Stimulated activated CD8-positive, alpha-beta memory T cell treated with anti-CD3 and anti-CD28 coated beads, Interleukin-4, amount 100 ng/mL, for 1 hour (primary cell): ENCODE measurements around the gene KIAA1671.

ENCODE experiments used
- DNase-seq, 2 donors: peaks; one replicate each; pipeline ENCODE4 v3.0.0-alpha.2; 2020; ENCODE audit warnings: low read depth in 2 of 2, low spot score in 1 of 2

Gene KIAA1671

DNA sequence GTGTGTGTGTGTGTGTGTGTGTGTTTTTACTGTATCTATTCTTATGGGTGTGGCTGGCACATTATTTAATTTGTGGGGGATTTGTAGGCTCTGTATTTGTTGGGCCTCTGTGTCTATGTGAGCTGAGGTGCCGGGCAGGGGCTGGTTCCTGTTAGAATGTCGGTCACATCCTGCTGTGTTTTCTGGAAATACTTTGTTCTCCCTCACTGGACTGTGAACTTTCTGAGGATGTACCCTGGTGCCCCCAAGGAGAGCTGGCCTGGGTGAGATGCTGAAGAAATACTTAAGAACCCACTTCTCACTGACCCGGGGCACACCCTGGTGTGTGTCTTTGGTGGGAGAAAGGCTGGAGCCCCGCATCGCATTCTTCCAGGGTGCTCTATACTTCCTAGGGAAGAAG lies 28.6 kb downstream of the KIAA1671 start:
- no peak for DNase-seq

DNA sequence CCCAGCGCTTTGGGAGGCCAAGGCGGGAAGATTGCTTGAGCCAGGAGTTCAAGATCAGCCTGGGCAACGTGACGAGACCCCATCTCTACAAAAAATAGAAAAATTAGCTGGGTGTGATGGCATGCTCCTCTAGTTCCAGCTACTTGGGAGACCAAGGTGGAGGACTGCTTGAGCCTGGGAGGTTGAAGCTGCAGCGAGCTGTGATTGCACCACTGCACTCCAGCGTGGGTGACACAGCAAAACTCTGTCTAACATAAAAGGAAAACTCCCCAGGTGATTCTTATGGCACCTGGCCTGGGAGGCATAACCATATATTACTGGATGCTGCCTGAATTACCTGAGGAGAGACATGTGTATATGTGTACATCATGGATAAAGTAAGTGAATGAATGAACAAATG lies 29.1 kb downstream of the KIAA1671 start:
- no peak for DNase-seq

DNA sequence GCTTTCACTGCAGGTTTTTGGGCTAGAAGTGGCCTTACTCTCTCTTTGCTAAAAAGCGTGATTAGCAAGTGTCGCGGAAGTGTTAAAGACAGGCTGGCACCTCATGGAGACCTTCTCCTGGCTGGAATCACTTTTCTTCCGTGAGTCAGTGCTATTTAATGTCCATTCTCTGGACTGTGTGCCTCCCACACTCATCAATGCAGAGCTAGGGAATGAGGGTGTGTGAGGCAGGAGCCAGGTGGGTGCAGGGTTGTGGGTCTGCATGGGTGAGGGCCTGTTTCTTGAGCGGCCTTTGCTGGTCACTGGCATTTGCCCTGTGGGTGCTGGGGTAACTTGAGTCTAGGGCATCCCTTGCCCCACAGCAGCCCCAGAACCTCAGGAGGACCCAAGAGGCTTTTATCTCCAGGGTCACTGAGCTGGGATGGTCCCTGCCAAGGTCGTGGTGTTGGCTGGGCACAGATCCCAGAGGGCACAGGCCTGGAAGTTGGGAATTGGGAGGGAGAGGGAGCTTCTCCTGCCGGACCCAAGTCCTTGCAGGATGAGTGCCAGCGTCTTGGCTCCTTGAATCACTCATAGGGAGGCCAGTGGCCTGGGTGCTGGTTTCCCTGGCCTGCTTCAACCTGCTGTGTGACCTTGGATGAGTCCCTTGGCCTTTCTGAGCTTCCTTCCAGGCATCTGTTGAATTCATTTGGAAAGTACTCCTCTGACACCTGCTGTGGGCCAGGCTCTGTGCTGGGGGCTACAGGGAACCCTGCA lies 30.0 kb downstream of the KIAA1671 start:
- no peak for DNase-seq

DNA sequence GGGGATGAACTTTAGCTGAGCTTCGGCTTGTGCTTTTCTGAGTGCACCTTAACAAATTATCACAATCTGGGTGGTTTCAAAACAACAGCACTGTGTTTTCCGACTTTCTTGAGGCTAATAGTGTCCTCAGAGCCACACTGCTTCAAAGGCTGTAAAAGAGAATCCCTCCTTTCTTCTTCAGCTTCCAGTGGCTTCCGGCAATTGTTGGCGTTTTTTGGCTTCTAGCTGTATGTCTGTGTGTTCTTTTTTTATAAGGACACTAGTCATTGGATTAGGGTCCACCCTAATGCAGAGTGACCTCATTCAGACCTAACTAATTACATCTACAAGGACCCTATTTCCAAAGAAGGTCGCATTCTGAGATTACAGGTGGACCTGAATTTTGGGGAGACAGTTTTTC lies 30.6 kb downstream of the KIAA1671 start:
- DNase-seq = no peak

DNA sequence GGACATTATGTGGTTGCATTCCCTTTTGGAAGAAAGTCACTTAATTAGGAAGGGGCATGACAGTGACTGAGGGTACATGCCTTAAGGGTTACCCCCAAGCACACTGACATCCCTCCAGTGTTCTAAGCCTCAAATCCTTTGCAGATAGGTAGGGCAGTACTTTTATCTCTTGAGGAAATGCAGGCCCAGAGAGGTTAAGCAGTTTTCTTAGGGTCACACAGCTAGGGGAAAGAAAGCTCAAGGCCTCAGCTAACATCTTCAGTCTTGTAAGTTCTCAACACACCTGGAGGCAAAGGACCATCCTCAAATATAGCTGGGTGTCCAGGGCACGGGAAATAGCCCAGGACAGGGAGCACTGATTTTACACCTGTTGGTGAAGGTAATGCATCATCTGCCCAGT lies 31.6 kb downstream of the KIAA1671 start:
- DNase-seq = no peak

DNA sequence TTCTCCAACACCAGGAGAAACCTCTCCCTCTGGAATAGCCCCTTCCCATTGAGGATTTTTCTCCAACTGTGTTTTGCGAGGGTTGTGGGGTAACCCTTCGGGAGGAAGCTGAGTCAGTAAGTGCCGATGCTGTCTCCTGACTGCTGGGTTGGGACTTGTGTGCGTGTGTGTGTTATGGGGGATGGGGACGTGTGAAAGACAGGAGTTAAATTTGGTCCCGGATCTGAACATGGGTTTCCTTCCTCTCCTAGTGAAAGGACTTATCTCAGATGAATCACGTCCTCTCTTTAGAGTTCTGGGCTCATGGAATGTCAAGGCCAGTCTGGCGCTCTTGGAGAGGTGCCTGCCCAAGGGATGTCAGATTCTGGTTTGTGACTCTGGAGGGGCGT lies 33.3 kb downstream of the KIAA1671 start:
- DNase-seq = no peak

DNA sequence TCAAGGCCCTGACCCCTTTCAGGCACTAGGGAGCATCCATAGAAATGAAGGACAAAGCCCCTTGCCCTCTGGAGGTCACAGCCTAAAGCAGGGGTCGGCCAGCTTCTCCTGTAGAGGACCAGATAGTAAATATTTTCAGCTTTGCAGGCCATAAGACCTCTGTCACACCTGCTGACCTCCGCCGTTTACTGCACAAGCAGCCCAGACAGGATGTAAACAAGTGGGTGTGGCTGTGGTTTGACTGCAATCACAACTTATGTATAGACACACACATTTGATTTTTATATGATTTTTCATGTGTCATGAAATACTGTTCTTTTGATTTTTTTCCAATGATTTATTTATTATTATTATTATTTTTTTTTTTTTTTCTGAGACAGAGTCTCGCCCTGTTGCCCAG lies 34.3 kb downstream of the KIAA1671 start:
- no peak for DNase-seq

DNA sequence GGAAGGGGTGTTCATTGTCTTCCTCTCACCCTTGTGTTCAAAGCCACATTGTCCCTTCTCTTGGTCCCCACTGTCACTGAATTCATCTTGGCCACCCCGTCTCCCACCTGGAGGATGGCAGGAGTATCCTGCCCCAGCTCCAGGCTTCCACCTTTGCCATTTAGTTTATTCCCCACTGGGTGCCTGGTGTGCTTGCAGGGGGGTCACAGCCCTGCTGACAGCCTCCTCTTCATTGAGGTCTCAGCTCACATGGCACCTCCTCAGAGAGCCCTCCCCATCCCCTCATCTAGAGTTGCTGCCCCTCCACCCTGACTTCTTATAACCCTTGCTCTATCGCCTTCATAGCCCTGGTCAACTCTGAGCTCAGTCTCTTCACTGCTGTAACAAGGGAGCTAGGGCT lies 36.6 kb downstream of the KIAA1671 start:
- no peak for DNase-seq

DNA sequence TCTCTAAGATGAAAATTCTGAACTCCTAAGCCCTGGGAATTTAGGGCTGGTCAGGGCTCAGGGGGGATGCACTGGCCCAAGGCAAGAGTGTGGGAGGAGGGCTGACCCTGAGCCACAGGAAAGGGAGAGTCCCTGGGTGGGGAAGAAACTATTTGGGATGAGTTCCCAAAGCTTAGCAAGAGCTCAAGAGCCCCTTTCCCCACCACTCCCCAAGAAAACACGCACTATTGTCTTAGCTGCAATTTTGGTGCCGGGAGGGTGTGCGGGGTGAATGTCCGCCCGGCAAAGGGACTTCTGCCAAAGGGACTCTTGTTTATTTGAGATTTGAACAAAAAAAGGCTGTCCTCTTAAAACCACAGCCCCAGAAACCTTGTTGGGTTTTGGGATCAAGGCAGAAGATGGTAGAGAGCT lies 37.0 kb downstream of the KIAA1671 start:
- no peak for DNase-seq

DNA sequence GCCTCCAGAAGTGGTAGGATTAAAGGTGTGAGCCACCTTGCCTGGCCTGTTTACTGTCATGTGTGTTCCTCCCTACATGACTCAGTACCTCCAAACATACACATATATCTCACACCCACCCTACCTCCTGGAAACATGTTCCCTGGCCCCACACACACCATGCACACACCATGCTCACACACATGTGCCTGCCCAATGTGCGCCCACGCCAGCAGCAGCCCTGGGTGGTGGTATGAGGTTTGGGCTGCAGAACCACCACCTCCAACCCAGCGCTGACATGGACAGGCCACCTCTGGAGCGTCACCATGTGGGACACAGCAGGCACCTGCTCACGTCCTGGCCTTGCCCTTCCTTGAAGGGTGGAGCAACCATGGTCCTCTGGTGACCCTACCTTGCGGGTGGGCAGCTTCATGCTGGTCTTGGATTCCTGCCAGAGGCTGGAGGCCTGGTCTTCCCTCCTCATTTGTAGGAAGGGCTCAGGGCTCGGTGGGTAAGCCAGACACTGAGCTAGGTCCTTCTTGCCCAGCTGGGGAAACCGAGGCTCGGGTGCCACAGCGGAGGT lies 37.9 kb downstream of the KIAA1671 start:
- no peak for DNase-seq

DNA sequence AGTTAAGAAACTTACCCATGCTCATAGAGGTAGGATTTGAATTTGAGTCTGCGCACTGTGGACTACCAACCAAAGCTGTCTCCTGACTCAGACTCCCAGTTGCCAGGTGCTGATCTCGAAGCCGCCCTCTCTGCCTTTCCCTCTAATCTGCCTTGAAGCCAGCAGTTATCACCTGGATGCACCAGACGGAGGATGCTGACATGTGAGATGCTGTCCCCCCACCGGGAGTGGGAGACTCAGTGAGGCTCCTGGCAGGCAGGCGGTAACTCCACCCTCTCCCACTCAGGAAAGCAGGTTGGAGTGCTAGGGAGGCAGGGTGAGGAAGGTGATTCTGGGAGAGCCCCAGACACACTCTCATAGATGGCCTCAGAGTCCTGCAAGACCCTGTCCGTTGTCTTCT lies 40.4 kb downstream of the KIAA1671 start:
- DNase-seq = no peak

DNA sequence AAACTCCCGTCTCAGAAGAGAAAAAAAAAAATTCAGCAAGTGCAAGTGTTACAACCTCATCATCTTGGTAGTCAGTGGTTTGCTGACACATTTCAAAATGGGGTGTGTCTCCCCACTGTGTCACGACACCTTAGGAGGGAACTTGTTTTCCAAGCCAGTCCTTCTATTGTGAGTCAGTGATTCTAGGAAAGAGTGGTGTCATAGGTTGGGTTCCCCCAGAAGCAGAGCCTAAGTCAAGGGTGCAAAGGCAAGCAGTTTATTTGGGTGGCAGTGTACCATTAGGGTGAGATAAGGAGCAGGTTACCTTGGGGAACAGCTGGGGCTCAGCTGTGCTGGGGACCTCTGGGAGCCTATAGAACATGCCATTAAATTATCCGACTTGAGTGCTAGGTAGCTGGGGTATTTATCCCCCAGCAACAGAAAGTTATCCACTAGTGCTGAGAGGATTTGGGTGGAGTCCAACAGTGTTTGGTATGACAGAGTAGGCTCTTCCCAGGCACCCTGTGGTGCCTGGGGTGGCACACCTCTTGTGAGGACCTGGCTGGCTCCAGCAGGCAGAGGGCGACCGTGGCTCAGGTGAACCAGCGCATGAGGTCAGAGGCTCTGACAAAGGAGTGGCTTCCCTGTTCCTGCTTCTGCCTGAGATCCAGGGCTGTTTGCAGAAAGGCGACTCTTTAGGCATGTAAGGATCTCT lies 41.7 kb downstream of the KIAA1671 start:
- no peak for DNase-seq

DNA sequence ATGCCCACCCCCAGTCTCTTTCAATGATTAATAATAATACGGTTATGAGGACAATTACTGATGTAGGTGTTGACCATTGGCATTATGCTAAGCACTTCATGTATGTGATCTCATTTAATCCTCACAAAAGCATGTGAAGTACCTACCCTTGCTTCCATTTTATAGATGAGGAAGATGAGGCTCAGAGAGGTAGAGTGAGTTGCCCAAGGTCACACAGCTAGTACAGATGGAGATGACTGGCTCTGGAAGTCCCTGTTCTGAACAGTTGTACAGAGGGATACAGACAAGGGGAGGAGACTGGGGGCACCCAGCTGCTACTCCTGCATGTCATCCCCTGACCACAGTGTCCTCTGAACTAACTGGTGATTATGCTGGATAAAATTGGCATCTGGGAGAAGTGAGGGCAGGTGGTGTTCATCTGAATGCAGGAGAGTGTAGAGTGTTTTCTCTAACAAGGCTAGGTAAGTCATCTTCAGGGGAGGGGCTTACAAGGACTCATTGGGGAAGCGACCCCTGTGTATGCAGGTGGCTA lies 43.2 kb downstream of the KIAA1671 start:
- no peak for DNase-seq

DNA sequence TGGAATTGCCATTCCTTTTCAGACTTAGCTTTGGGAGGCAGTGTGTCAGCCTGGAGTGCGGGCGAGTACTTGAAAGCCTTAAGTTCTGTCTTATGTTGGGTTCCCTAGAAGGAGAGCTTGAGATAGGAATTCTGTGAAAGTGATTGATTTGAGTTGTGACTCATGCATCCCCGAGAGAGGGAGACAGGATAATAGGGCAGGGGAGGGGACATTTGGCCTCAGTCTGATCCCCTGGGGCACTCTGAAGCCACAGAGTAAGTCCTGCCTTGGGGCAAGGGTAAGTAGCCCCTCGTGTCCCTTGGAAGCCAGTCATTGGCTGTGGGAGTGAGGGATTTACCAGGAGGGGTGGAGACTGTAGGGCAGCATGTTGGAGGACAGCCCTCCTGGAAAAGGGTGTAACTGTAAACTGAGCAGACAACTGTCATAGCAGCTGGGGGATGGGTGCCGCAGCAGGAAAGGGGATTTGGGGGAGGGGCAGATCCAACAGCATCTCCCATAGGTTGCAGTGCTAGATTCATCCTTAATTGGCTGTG lies 44.0 kb downstream of the KIAA1671 start:
- no peak for DNase-seq

DNA sequence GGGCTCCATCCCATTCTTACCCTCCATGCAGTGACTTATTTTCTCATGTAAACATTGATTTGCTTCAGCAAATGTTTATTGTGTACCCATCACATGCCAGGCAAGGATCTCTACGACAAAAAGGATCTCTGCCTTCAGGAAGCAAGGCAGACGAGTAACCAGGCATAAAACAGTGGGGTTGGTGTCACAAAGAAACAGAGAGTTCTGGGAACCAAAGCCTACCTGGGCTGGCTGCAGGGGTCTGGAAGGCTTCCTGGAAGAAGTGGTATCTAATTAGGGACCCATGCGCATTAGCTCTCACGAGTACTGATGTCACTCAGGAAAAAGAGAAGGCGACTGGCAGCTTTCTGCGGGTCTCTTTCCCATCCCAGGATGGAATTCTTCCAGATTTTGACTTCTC lies 44.5 kb downstream of the KIAA1671 start:
- DNase-seq = no peak

DNA sequence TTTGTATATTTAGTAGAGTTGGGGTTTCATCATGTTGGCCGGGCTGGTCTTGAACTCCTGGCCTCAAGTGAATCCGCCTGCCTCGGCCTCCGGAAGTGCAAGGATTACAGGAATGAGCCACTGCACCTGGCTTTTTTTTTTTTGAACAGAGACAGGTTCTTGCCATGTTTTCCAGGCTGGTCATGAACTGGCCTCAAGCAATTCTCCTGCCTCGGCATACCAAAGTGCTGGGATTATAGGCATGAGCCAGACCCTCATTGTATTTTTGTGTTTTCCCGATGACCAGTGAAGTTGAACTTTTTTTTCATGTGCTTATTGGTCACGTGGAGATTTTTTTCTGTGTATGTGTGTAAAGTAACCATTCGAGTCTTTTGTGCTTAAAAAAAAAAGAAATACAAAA lies 48.2 kb downstream of the KIAA1671 start:
- DNase-seq = no peak

DNA sequence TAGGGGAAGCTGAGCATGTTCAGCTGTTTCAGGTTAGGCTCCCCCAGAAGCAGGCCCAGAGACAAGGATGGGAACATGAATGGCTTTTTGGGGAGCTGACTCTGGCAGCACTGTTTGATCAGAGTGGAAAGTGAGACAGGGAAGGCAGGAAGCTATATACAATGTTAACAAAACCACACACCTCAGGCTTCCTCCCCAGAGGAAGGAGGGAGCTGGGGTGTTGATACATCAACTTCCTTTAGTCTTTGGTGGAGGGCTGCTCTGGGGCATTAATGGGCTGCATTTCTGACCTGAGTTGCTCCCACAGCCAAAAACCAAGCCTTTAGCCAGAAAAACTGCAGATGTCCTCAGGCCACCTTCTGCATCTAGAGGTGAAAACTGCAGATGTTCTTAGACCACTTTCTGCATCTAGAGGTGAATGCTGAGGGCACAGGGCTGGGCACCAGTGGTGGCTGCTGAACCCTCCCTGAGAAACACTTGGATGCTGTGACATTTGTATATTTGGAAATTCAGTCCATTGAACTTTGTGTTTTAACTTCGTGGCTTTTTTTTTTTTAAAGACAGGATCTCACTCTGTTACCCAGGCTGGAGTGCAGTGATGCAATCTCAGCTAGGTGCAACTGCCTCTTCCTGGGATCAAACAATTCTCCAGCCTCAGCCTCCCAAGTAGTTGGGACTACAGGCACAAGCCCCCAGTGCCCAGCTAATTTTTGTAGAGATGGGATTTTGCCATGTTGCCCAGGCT lies 49.9 kb downstream of the KIAA1671 start:
- no peak for DNase-seq

DNA sequence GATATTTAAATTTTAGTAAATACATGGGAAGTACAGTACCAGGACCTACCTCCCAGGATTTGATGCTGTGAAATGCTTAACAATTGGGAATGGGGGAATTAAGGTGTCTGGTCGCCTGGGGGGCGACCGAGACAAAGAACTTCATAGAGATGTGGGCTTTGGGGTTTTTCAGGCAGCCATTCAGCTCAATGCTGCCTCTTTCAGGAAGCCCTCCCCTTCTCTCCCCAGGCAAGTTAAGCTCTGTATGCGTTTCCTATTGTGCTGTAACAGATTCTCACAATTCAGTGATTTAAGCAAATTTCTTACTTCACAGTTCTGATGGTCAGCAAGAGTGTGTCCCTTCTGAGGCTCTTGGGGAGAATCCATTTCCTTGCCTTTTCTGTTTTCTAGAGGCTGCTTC lies 53.8 kb downstream of the KIAA1671 start:
- no peak for DNase-seq

DNA sequence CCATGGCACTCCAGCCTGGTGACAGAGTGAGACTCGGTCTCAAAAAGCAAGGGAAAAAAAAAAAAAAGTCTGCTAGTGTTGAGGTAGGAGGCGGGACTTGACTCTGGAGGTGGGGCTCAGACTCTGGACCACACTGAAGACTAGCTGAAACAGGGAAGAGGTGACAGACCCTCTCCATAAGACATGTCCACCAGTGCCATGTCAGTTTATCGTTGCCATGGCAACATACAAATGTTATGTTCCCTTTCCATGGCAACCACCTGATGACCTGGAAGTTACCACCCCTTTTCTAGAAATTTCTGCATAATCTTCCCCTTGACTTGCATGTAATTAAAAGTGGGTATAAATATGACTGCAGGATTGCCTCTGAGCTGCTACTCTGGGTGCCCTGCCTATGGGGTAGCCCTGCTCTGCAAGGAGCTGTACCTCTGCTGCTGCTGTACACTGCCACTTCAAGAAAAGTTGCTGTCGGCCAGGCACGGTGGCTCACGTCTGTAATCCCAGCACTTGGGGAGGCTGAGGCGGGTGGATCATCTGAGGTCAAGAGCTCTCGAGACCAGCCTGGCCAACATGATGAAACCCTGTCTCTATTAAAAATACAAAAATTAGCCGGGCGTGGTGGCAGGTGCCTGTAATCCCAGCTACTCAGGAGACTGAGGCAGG lies 55.1 kb downstream of the KIAA1671 start:
- no peak for DNase-seq

DNA sequence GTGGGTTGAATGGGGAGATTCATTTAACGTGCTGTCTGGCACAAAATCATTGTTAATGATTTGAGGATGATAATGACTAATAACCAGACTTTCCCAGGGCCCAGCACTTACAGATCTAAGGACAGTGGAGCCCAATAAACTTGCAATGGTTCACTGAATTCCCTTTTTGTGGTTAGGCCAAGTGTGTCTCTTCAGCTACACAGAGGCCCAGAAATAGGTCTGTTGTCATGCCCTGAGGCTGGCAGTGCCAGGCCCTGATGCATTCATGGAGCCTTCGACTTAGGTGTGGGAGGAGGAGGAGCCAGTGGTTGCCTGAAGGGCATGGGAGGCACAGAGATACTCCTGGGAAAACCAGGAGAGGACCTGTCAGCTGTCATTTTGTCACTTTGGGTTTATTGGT lies 56.1 kb downstream of the KIAA1671 start:
- no peak for DNase-seq

DNA sequence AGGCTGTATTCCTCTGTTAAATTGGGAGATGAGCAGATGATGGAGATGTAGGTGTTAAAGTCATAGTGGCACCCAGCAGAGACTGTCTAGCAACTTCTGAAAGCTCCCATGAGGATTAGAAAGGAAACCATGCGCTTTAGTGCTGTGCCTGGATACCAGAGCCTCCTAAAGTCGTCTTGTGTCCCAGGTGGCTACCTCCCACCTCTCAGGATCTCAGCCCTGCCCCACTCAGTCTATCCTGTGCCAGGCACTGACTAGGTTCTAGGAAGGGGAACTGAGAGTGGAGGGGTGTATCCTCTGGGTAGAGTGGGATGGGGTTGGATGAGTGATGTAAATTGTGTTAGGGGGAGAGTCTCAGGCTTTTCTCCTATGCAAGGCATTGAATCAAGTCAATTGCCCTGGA lies 60.2 kb downstream of the KIAA1671 start:
- DNase-seq = no peak
